ENCODE data around the gene WDR76.

GRCh38 chr15:43903864-43904290 is 77.1 kb downstream of the WDR76 start:
- no peak for TF ChIP-seq POLR2A (IDR thresholded peaks at IDR 0.05)
- TF ChIP-seq CTCF (IDR thresholded peaks at IDR 0.05): peak; percentile 79 to 92 (median 86)

All from adrenal gland (tissue), 5 donors.